ENCODE results near the gene MOGAT2. TPM values are rescaled to one million over a fixed set of nuclear protein-coding genes. Genes with fewer than 3 reads are reported as not detected.

The MOGAT2 gene
- total and polyA plus RNA-seq, 2 of the 13 experiments (the other 11 are each of a cell fraction or from before 2014, with no cell fraction given), result 27.2 to 27.8 TPM

GRCh38 chr11:75734491-75735180 is 17.0 kb downstream of the MOGAT2 start (continued):
- TF ChIP-seq ZNF512 (CRISPR knock-in tag; IDR thresholded peaks at IDR 0.05), result no peak
- TF ChIP-seq TEAD2 (CRISPR knock-in tag; IDR thresholded peaks at IDR 0.05), result no peak
- TF ChIP-seq NFAT5 (CRISPR knock-in tag; IDR thresholded peaks at IDR 0.05), result no peak
- no peak for TF ChIP-seq ZNF550 (CRISPR knock-in tag; IDR thresholded peaks at IDR 0.05; ENCODE audit: borderline replicate concordance)
- no peak for TF ChIP-seq CCAR2 (optimal IDR thresholded peaks at IDR 0.05; ENCODE audit: low read depth, low read length)
- TF ChIP-seq ATM (IDR thresholded peaks at IDR 0.05; ENCODE audit: borderline replicate concordance), result no peak
- TF ChIP-seq CENPT (CRISPR knock-in tag; IDR thresholded peaks at IDR 0.05; ENCODE audit: low read depth), result no peak
- no peak for TF ChIP-seq FUBP1 (CRISPR knock-in tag; IDR thresholded peaks at IDR 0.05; ENCODE audit: borderline replicate concordance)
- no peak for TF ChIP-seq DR1 (CRISPR knock-in tag; IDR thresholded peaks at IDR 0.05)
- no peak for TF ChIP-seq ARNTL (CRISPR knock-in tag; IDR thresholded peaks at IDR 0.05)
- no peak for TF ChIP-seq STAT5B (CRISPR knock-in tag; IDR thresholded peaks at IDR 0.05)
- TF ChIP-seq ZNF607 (CRISPR knock-in tag; IDR thresholded peaks at IDR 0.05; ENCODE audit: borderline replicate concordance), result no peak
- TF ChIP-seq PCBP1 (IDR thresholded peaks at IDR 0.05; ENCODE audit: borderline replicate concordance, low read depth, low read length), result no peak
- no peak for TF ChIP-seq STAG1 (CRISPR knock-in tag; IDR thresholded peaks at IDR 0.05)
- TF ChIP-seq HOXA7 (CRISPR knock-in tag; IDR thresholded peaks at IDR 0.05), result no peak
- TF ChIP-seq POLR2AphosphoS2 (IDR thresholded peaks at IDR 0.05; ENCODE audit: low read depth, low read length), result no peak
- no peak for TF ChIP-seq LBX2 (CRISPR knock-in tag; IDR thresholded peaks at IDR 0.05; ENCODE audit: borderline replicate concordance)
- no peak for TF ChIP-seq TFDP2 (CRISPR knock-in tag; IDR thresholded peaks at IDR 0.05)
